HG03066 (cell line): ENCODE measurements around the gene F8.
"Not testable (repeated sequence)": the region's sequence is repeated elsewhere in the genome, so short reads cannot be mapped to it uniquely, and the experiment has no call there.

Source experiments
- ATAC-seq: cut with Tn5 transposase; IDR thresholded peaks from one replicate; pipeline ENCODE4 v1.9.1; 2021; ENCODE audit warnings: low read depth; ENCODE audit not compliant: unreplicated experiment

Gene F8

GRCh38 chrX:155035688-155036087, 13.2 kb upstream of the F8 start:
- no peak for ATAC-seq

DNA sequence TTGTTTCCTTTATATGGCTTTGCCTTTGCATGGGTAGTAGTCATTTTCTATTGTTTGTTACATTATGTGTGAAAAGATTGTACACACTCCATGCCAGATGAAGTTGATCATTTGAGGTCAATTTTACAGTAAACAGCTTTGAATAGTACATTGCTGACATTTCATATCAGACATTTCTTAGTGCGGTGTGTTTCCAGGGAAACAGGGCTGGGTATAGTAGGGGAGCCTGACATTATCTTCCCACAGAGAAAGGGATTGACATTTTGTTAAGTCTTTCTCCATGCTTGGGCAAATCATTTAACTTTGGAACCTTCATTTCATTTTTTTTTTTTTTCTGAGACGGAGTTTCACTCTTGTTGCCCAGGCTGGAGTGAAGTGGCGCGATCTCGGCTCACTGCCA, 9.1 kb upstream of the F8 start:
- no peak for ATAC-seq

GRCh38 chrX:155028877-155029291, 6.4 kb upstream of the F8 start:
- no peak for ATAC-seq

DNA sequence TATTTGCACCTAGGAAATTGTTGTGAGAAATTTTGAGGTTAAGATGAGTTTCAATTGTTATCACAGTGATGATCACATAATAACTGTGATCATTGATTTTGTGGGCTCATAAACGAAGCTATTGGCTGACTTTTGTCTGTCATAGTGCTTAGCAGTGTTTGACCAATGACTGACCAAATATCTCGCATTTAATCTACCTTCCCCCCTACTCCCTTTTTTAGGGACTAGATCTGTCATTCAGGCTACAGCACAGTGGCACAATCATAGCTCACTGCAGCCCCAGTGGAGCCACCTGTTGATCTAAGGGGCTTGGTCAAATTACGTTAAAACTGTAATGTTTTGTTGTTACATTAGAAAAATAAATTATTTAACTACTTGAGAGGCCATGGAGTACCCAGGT, 5.6 kb upstream of the F8 start:
- ATAC-seq = no peak

GRCh38 chrX:155027509-155028066, 5.1 kb upstream of the F8 start:
- ATAC-seq = no peak

DNA sequence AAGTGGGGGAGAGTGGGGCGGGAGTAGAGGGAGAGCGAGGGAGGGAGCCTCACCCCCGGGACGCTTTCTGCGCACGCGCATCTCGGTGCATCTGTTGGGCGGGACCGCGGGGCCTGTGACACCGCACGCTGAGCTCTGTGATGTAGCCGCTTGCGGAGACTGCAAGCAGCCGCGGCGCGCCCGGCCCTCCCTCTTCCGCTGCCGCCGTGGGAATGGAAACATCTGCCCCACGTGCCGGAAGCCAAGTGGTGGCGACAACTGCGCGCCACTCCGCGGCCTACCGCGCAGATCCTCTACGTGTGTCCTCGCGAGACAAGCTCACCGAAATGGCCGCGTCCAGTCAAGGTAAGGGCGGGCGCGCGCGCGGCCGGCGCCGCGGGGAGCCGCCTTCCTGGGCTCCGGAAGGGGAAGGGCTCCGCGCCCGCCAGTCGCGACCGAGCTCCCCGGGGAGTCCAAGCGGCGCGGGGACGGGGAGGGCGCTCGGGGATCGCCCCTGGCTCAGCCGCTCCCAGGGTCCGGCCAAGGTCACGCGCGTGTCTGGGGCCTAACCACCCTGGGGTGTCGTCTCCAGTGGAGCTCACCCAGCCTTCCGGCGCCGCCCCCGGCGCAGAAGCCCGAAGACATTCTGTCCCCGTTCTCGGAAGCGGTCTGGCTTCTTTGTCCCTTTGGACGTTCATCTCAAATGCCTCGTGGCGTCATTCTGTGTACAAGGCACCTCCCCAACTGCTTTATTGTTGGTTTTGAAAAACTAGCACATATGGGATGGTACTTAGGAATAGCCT, 4.4 kb upstream of the F8 start, which contains the start of gene FUNDC2:
FUNDC2 (plus strand) TSS at position 118 of the 782 bp plus-strand sequence; CDS start at position 213, 95 bp downstream.
- ATAC-seq = peak; percentile 86

GRCh38 chrX:155026420-155026726, 3.9 kb upstream of the F8 start:
- no peak for ATAC-seq

DNA sequence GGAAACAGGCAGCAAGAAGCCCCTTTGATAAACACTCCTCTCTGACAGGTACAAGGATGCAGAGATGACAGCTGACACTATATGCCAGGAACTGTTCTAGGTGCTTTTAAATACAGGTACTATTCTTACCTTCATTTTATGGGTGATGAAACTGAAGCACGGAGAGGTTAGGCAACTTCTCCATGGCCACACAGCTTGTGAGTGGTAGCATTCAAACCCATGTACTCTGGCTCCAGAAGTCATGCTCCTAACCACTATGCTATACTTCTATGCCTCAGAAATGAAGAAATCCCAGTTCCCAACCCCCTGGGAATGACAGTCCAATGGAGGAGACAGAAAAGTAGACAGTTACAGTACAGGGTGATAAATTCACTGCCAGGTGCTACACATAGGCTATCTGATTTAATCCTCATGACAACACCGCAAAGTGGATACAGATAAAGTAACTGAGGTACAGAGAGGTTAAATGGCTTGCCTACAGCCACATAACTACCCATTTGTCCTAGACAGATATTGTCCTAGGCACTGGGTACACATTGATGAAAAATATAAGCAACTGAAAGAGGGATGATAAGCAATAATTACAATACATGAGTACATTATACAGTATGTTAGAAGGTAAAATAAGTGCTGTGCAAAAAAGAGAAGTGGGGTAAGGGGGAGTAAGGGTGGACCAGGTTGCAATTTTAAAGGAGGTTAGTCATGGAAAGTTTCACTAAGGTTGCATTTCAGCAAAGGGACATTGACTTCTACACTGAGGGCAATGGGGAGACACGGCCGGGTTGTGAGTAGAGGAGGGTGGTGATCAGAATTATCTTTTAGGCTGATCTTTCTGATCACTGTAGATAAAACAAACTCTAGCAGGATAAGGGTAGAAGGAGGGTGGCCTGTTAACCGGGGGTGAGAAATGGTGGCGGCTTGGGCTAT, 1.6 kb upstream of the F8 start:
- no peak for ATAC-seq

GRCh38 chrX:155020591-155020990, 1.9 kb downstream of the F8 start:
- no peak for ATAC-seq

- no peak for ATAC-seq
These were observed 12.5 kb downstream of the F8 start for GRCh38 chrX:155009994-155010472.

- ATAC-seq = not testable (repeated sequence)
These were observed 13.9 kb downstream of the F8 start for GRCh38 chrX:155008578-155008977.

- not testable (repeated sequence) for ATAC-seq
These were observed 15.4 kb downstream of the F8 start for GRCh38 chrX:155006913-155007671.

- ATAC-seq = not testable (repeated sequence)
These were observed 16.1 kb downstream of the F8 start for GRCh38 chrX:155006379-155006778.

DNA sequence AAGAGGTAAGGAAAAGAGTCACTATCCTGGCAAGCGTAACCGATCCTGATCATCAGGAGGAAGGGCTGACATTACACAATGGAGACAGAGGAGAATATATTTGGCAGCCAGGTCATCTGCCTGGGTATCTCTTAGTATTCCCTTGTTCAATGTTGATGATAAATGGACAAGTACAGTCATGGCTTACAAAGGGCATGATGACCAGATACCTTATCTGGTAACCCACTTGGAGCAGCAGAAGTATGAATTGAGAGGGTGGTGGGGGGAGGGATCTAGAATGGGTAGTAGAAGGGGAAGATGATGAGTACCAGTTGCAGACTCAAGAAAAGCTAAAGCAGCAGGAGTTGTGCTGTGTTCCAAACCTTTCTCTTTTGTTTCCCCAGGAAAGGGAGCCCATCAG, 17.3 kb downstream of the F8 start:
- no peak for ATAC-seq

- no peak for ATAC-seq
These were observed 20.6 kb downstream of the F8 start for GRCh38 chrX:155001873-155002272.

GRCh38 chrX:155000841-155001240, 21.7 kb downstream of the F8 start:
- ATAC-seq = no peak

- no peak for ATAC-seq
These were observed 24.2 kb downstream of the F8 start for GRCh38 chrX:154998204-154998880.

DNA sequence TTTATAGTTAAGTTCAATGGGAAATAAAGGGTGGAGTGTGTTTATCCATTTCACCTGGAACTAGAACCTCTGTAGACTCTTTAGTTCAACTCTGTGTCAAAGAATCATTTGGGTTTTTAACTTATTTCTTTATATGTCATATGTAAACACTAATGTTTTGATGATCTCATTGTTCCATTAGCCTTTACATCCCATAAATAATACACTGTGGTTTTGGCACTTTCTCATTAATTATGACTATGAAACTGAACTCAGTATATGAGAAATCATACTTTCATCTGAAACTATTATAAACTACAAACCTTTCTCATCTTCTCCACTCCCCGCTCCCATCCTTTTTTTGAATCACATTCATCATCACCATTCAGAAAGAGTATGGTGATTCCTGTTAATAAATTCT, 31.0 kb downstream of the F8 start:
- ATAC-seq = no peak

- ATAC-seq = peak; percentile 35
These were observed 31.5 kb downstream of the F8 start for GRCh38 chrX:154991039-154991438.

DNA sequence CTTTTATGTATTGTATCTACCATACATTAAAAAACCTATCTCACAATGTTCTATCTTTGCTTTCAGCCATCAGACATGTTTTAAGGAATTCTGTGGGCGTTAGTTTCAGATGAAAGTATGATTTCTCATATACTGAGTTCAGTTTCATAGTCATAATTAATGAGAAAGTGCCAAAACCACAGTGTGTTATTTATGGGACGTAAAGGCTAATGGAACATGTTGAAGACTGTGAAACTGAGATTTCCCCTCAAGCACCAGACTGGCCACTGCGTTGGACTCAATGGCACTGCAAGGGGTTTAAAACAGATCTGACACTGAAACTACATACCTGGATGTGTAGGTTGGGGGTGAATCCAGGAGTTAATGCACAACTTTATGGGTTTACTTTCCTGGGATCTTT, 32.0 kb downstream of the F8 start:
- peak; percentile 67 for ATAC-seq
